GM23338 (cell line): Measurements from ENCODE around the gene ITSN2. TPM values are rescaled to one million over a fixed set of nuclear protein-coding genes. Genes with fewer than 3 reads are reported as not detected.

Source experiments
- ATAC-seq: fragments of 200-7000 bp; cut with Tn5 transposase; 3 replicates; pipeline ENCODE4 v1.9.1; 2020
- DNase-seq: peaks from one replicate; pipeline ENCODE4 v3.0.0-alpha.2; 2015; ENCODE audit warnings: low spot score
- H2AFZ ChIP-seq: fragments of 200-600 bp; sonication (generic); 2 replicates; pipeline ENCODE4 v1.8.0; 2016; ENCODE audit warnings: antibody characterized with exemption, mild to moderate bottlenecking, moderate library complexity
- H3F3A ChIP-seq: fragments of 200-600 bp; sonication (generic); replicated peaks from 2 replicates; pipeline ENCODE4 v1.8.0; 2017; ENCODE audit warnings: antibody characterized with exemption, mixed run types, low read depth
- H3K27ac ChIP-seq: fragments of 200-600 bp; sonication (generic); 2 replicates; pipeline ENCODE4 v1.6.1; 2016; ENCODE audit warnings: low read depth
- H3K27me3 ChIP-seq: fragments of 200-600 bp; sonication (generic); 2 replicates; pipeline ENCODE4 v1.8.0; 2016; ENCODE audit warnings: mild to moderate bottlenecking, mixed run types, moderate library complexity; ENCODE audit not compliant: insufficient read depth
- H3K36me3 ChIP-seq: fragments of 200-600 bp; sonication (generic); 2 replicates; pipeline ENCODE4 v1.8.0; 2016; ENCODE audit warnings: mild to moderate bottlenecking; ENCODE audit not compliant: insufficient read depth
- H3K4me1 ChIP-seq: fragments of 200-600 bp; sonication (generic); 2 replicates; pipeline ENCODE4 v1.8.0; 2016; ENCODE audit warnings: mild to moderate bottlenecking, moderate library complexity; ENCODE audit not compliant: insufficient read depth
- H3K4me2 ChIP-seq: fragments of 200-600 bp; sonication (generic); 2 replicates; pipeline ENCODE4 v1.7.1; 2017; ENCODE audit warnings: mixed run types
- H3K4me3 ChIP-seq: fragments of 200-600 bp; sonication (generic); 2 replicates; pipeline ENCODE4 v1.6.1; 2016; ENCODE audit warnings: mixed run types
- H3K79me2 ChIP-seq: fragments of 200-600 bp; sonication (generic); replicated peaks from 2 replicates; pipeline ENCODE4 v1.8.0; 2017; ENCODE audit warnings: mild to moderate bottlenecking; ENCODE audit not compliant: insufficient read depth
- H3K9me2 ChIP-seq: fragments of 200-600 bp; sonication (generic); 2 replicates; pipeline ENCODE4 v1.8.0; 2017; ENCODE audit not compliant: insufficient read depth
- H4K20me1 ChIP-seq: fragments of 200-600 bp; sonication (generic); replicated peaks from 2 replicates; pipeline ENCODE4 v1.8.0; 2017; ENCODE audit warnings: mild to moderate bottlenecking; ENCODE audit not compliant: insufficient read depth
- H3K27ac Mint-ChIP-seq: 2 replicates; pipeline ENCODE4 v1.8.0; 2020; ENCODE audit warnings: inconsistent platforms, mild to moderate bottlenecking, moderate library complexity, mixed read lengths
- H3K27me3 Mint-ChIP-seq: 3 replicates; pipeline ENCODE4 v1.8.0; 2022; ENCODE audit warnings: low read depth, mild to moderate bottlenecking, moderate library complexity, mixed read lengths, inconsistent platforms; ENCODE audit not compliant: insufficient read depth, poor library complexity
- H3K36me3 Mint-ChIP-seq: 3 replicates; pipeline ENCODE4 v1.8.0; 2021; ENCODE audit warnings: low read depth, mild to moderate bottlenecking, inconsistent platforms, moderate library complexity, mixed read lengths
- H3K4me1 Mint-ChIP-seq: 3 replicates; pipeline ENCODE4 v1.8.0; 2020; ENCODE audit warnings: mild to moderate bottlenecking, inconsistent platforms, mixed read lengths
- H3K4me3 Mint-ChIP-seq: 3 replicates; pipeline ENCODE4 v1.8.0; 2021; ENCODE audit warnings: moderate library complexity, mild to moderate bottlenecking, inconsistent platforms, mixed read lengths
- H3K9me3 Mint-ChIP-seq: 3 replicates; pipeline ENCODE4 v1.8.0; 2020; ENCODE audit warnings: moderate library complexity, mild to moderate bottlenecking, inconsistent platforms, mixed read lengths
- EZH2phosphoT487 ChIP-seq: fragments of 200-600 bp; sonication (generic); IDR thresholded peaks from one replicate; pipeline ENCODE4 v1.8.1; 2018; ENCODE audit warnings: antibody characterized with exemption; ENCODE audit not compliant: unreplicated experiment
- JUNB ChIP-seq: IDR thresholded peaks from one replicate; pipeline ENCODE4 v1.6.1; 2016; ENCODE audit warnings: antibody characterized with exemption; ENCODE audit not compliant: unreplicated experiment
- ZNF114 ChIP-seq: fragments of 250-450 bp; sonication (Bioruptor Pico); IDR thresholded peaks from 2 replicates; pipeline ENCODE4 v1.5.0; 2020; ENCODE audit warnings: mild to moderate bottlenecking, moderate library complexity
- ZNF331 ChIP-seq: fragments of 250-450 bp; sonication (Bioruptor Pico); IDR thresholded peaks from 2 replicates; pipeline ENCODE4 v1.5.0; 2020; ENCODE audit warnings: low read depth, mild to moderate bottlenecking, moderate library complexity
- polyA plus RNA-seq: library from polyadenylated mRNA; unstranded; fragments of >200 nt; fragmentation: Nextera tagmentation; extraction: Ambion mirVana; gene quantifications from 2 replicates; pipeline ENCODE4 v1.2.1, GENCODE V29; 2016
- total RNA-seq: library from RNA; depleted of rRNA; stranded (reverse); fragments of >200 nt; shearing (Covaris generic); gene quantifications from 2 replicates; pipeline ENCODE4 v1.2.3, GENCODE V29; 2014
- TF ChIP-seq, protein P1 (sequence below), 2 experiments: fragments of 200-600 bp in 1 of 2; sonication (generic) in 1 of 2; conservative IDR thresholded peaks; 2 replicates each; pipeline versions ENCODE4 v1.5.1 to v1.6.1; 2016 to 2017; ENCODE audit warnings: antibody characterized with exemption in 2 of 2, low read depth in 2 of 2, mild to moderate bottlenecking in 2 of 2, moderate library complexity in 1 of 2
- TF ChIP-seq, protein P2 (sequence below): IDR thresholded peaks from one replicate; pipeline ENCODE4 v1.6.1; 2018; ENCODE audit warnings: antibody characterized with exemption; ENCODE audit not compliant: unreplicated experiment
- TF ChIP-seq, protein P3 (sequence below): IDR thresholded peaks from 2 replicates; pipeline ENCODE4 v1.6.1; 2016; ENCODE audit warnings: antibody characterized with exemption

The ITSN2 gene
- total and polyA plus RNA-seq, 2 experiments from 2014 or later, result 17.1 to 17.8 TPM

DNA sequence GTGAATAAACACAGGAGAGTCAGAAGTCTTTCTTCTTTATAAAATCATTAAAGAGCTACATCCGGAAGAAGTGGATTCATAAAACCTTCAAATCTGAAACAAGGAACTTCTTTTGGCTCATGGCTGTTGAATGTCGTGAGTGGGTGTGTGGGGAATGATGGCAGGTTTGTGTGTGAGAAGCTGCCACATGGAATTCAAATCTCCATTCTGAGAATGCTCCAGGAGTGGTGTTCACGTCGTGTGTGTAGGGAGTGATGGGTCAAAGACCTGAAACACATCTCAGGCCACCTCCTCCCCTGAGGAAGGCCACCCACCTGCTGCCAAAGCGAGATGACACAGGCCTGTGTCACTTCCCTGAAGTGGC, 156.6 kb downstream of the ITSN2 start:
- H3K4me3 ChIP-seq, result no peak overlapping the region
- ATAC-seq, result no peak
- H2AFZ ChIP-seq, result no peak overlapping the region
- Mint-ChIP-seq H3K4me1 (peaks cover 7% of the 10 kb centered on the region), H3K27me3 (peaks cover 11% of the 10 kb centered on the region), H3K27ac (no peak overlapping the region), H3K9me3 (no peaks in the 10 kb centered on the region), H3K4me3 (no peak overlapping the region), H3K36me3 (no peaks in the 10 kb centered on the region; the same call in 2 of the 3 replicates)
- no peaks in the 10 kb centered on the region for H3K27me3 ChIP-seq
- H3K79me2 ChIP-seq, result no peaks in the 10 kb centered on the region
- DNase-seq, result no peak
- H3K4me2 ChIP-seq, result no peak overlapping the region
- no peaks in the 10 kb centered on the region for H3K9me2 ChIP-seq
- no peaks in the 10 kb centered on the region for H3K36me3 ChIP-seq
- H3F3A ChIP-seq, result no peaks in the 10 kb centered on the region
- H3K27ac ChIP-seq, result no peak overlapping the region
- H3K4me1 ChIP-seq, result no peaks in the 10 kb centered on the region
- H4K20me1 ChIP-seq, result no peaks in the 10 kb centered on the region
- TF ChIP-seq, protein P1, sequence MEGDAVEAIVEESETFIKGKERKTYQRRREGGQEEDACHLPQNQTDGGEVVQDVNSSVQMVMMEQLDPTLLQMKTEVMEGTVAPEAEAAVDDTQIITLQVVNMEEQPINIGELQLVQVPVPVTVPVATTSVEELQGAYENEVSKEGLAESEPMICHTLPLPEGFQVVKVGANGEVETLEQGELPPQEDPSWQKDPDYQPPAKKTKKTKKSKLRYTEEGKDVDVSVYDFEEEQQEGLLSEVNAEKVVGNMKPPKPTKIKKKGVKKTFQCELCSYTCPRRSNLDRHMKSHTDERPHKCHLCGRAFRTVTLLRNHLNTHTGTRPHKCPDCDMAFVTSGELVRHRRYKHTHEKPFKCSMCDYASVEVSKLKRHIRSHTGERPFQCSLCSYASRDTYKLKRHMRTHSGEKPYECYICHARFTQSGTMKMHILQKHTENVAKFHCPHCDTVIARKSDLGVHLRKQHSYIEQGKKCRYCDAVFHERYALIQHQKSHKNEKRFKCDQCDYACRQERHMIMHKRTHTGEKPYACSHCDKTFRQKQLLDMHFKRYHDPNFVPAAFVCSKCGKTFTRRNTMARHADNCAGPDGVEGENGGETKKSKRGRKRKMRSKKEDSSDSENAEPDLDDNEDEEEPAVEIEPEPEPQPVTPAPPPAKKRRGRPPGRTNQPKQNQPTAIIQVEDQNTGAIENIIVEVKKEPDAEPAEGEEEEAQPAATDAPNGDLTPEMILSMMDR (conservative IDR thresholded peaks at IDR 0.05; ENCODE audit: low read depth in 2 of 2), result no peak
- no peak for TF ChIP-seq ZNF331 (CRISPR knock-in tag)
- TF ChIP-seq ZNF114 (CRISPR knock-in tag), result no peak
- TF ChIP-seq, protein P2, sequence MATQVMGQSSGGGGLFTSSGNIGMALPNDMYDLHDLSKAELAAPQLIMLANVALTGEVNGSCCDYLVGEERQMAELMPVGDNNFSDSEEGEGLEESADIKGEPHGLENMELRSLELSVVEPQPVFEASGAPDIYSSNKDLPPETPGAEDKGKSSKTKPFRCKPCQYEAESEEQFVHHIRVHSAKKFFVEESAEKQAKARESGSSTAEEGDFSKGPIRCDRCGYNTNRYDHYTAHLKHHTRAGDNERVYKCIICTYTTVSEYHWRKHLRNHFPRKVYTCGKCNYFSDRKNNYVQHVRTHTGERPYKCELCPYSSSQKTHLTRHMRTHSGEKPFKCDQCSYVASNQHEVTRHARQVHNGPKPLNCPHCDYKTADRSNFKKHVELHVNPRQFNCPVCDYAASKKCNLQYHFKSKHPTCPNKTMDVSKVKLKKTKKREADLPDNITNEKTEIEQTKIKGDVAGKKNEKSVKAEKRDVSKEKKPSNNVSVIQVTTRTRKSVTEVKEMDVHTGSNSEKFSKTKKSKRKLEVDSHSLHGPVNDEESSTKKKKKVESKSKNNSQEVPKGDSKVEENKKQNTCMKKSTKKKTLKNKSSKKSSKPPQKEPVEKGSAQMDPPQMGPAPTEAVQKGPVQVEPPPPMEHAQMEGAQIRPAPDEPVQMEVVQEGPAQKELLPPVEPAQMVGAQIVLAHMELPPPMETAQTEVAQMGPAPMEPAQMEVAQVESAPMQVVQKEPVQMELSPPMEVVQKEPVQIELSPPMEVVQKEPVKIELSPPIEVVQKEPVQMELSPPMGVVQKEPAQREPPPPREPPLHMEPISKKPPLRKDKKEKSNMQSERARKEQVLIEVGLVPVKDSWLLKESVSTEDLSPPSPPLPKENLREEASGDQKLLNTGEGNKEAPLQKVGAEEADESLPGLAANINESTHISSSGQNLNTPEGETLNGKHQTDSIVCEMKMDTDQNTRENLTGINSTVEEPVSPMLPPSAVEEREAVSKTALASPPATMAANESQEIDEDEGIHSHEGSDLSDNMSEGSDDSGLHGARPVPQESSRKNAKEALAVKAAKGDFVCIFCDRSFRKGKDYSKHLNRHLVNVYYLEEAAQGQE, result no peak
- no peak for TF ChIP-seq EZH2phosphoT487
- TF ChIP-seq, protein P3, sequence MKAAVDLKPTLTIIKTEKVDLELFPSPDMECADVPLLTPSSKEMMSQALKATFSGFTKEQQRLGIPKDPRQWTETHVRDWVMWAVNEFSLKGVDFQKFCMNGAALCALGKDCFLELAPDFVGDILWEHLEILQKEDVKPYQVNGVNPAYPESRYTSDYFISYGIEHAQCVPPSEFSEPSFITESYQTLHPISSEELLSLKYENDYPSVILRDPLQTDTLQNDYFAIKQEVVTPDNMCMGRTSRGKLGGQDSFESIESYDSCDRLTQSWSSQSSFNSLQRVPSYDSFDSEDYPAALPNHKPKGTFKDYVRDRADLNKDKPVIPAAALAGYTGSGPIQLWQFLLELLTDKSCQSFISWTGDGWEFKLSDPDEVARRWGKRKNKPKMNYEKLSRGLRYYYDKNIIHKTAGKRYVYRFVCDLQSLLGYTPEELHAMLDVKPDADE, result no peak

DNA sequence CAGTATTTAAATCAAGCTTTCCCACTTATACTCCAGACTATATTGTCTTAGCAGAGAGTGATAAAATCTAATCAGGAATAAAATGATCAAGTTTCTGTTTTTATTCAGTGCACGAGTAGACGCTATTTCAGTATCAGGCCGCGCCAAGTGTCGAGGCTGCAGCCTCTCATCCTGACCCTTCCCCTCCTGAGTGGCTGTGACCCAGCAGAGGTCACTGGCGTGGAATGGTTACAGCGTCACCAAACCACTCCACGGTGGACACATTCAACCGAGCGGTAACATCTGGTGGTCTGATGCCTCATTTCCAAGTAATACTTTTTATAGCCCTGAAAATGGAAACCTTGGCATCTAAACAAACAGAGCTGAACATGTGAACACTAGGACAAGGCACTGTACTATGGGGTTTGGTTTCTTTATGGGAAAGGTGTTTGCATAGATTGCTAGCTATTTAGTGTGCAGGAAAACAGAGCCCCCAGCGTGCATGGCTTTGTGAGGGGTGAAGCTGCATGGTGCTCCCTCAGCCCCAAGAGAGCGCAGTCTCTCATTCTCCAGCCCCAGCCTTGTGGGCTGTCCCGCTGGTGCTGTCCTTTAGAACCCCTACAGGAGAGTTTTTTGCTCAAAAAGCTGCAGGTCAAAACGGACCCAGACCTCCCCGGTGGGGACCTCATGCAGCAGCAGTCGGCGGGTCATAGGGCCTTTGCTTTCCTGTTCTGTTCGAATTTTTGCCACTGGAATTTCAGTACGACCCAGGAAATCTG, 157.1 kb downstream of the ITSN2 start:
- no peaks in the 10 kb centered on the region for H3K79me2 ChIP-seq
- H3K27me3 Mint-ChIP-seq, result peaks cover 10% of the 10 kb centered on the region
- no peaks in the 10 kb centered on the region for H3K9me3 Mint-ChIP-seq
- H3K27ac Mint-ChIP-seq, result no peak overlapping the region
- no peak overlapping the region for H3K4me2 ChIP-seq
- no peaks in the 10 kb centered on the region for H3K9me2 ChIP-seq
- H3K4me1 ChIP-seq, result no peaks in the 10 kb centered on the region
- H3F3A ChIP-seq, result no peaks in the 10 kb centered on the region
- no peak overlapping the region for H3K4me3 ChIP-seq
- ATAC-seq (peak; percentile 79), DNase-seq (peak; percentile 51)
- no peaks in the 10 kb centered on the region; the same call in 2 of the 3 replicates for H3K36me3 Mint-ChIP-seq
- H2AFZ ChIP-seq, result no peak overlapping the region
- H3K36me3 ChIP-seq, result no peaks in the 10 kb centered on the region
- H3K27me3 ChIP-seq, result no peaks in the 10 kb centered on the region
- H3K4me1 Mint-ChIP-seq, result peaks cover 7% of the 10 kb centered on the region
- H3K27ac ChIP-seq, result no peak overlapping the region
- H3K4me3 Mint-ChIP-seq, result no peak overlapping the region
- H4K20me1 ChIP-seq, result no peaks in the 10 kb centered on the region
- TF ChIP-seq, protein P3, result no peak
- TF ChIP-seq EZH2phosphoT487 (no peak), JUNB (no peak), ZNF114 (CRISPR knock-in tag) (no peak)
- TF ChIP-seq, protein P1 (conservative IDR thresholded peaks at IDR 0.05; ENCODE audit: low read depth in 2 of 2), result 0 out of 4 replicates have a peak, but pooled peaks of 1 of the 2 experiments have one; percentile 17
